K562 (cell line): ENCODE data around the gene FIBP. TPM values are rescaled to one million over a fixed set of nuclear protein-coding genes. Genes with fewer than 3 reads are reported as not detected.

Experiments used
- EWSR1 ChIP-seq: fragments of 450-650 bp; IDR thresholded peaks from 2 replicates; pipeline ENCODE4 v1.6.1; 2018; ENCODE audit warnings: borderline replicate concordance, mild to moderate bottlenecking, low read depth, moderate library complexity; ENCODE audit not compliant: partially characterized antibody
- HEY1 ChIP-seq: fragments of 250-450 bp; sonication (Bioruptor Pico); IDR thresholded peaks from 2 replicates; pipeline ENCODE4 v1.5.0; 2020; ENCODE audit warnings: mild to moderate bottlenecking, moderate library complexity, borderline replicate concordance
- KHSRP ChIP-seq: fragments of 450-650 bp; IDR thresholded peaks from 2 replicates; pipeline ENCODE4 v1.6.1; 2017
- MEIS2 ChIP-seq: fragments of 450-650 bp; IDR thresholded peaks from 2 replicates; pipeline ENCODE4 v1.6.1; 2014; ENCODE audit warnings: mild to moderate bottlenecking; ENCODE audit not compliant: partially characterized antibody
- NFE2 ChIP-seq: IDR thresholded peaks from 2 replicates; pipeline ENCODE4 v1.6.1; 2014; ENCODE audit warnings: antibody characterized with exemption, low read depth
- NR2C1 ChIP-seq, 2 experiments: fragments of 450-650 bp; IDR thresholded peaks; 2 replicates each; pipeline ENCODE4 v1.6.1; 2017; ENCODE audit warnings: mild to moderate bottlenecking in 2 of 2, antibody characterized with exemption in 1 of 2, inconsistent platforms in 1 of 2, missing compliant biosample characterization in 1 of 2, missing genetic modification characterization in 1 of 2
- POU5F1 ChIP-seq: fragments of 150-350 bp; IDR thresholded peaks from 2 replicates; pipeline ENCODE4 v1.6.1; 2014; ENCODE audit warnings: borderline replicate concordance, low read length, low read depth, mild to moderate bottlenecking; ENCODE audit not compliant: partially characterized antibody
- SRF ChIP-seq, 2 experiments: fragments of 250-450, 450-650 bp in 1 of 2; sonication (Bioruptor Pico) in 1 of 2; sonication (generic) in 1 of 2; formaldehyde crosslinking; IDR thresholded peaks; 2 replicates each; pipeline versions ENCODE4 v1.5.0 to v1.5.1; 2020 to 2022; ENCODE audit warnings: mild to moderate bottlenecking in 1 of 2, missing genetic modification reagents in 1 of 2
- STAG1 ChIP-seq: sonication (generic); formaldehyde crosslinking; IDR thresholded peaks from 2 replicates; pipeline ENCODE4 v1.5.0; 2020; ENCODE audit warnings: missing genetic modification reagents, borderline replicate concordance
- TAF7 ChIP-seq: fragments of 450-650 bp; IDR thresholded peaks from 2 replicates; pipeline ENCODE4 v1.6.1; 2016; ENCODE audit warnings: missing genetic modification characterization, missing compliant biosample characterization
- ZNF217 ChIP-seq: sonication (generic); formaldehyde crosslinking; IDR thresholded peaks from 2 replicates; pipeline ENCODE4 v1.8.0; 2022; ENCODE audit warnings: mild to moderate bottlenecking, missing genetic modification reagents
- ZNF316 ChIP-seq: fragments of 450-650 bp; IDR thresholded peaks from 2 replicates; pipeline ENCODE4 v1.6.1; 2016
- ZNF41 ChIP-seq: fragments of 250-450 bp; sonication (Bioruptor Pico); conservative IDR thresholded peaks from 2 replicates; pipeline ENCODE4 v1.4.0; 2020; ENCODE audit warnings: mild to moderate bottlenecking
- ZNF551 ChIP-seq: fragments of 250-450 bp; sonication (Bioruptor Pico); IDR thresholded peaks from 2 replicates; pipeline ENCODE4 v1.5.0; 2021; ENCODE audit warnings: mild to moderate bottlenecking, moderate library complexity
- polyA plus RNA-seq, 8 experiments: library from polyadenylated mRNA; depleted of rRNA in 4 of 8; stranded (reverse) in 5 of 8; unstranded in 3 of 8; fragments of >200 nt; fragmentation: Nextera tagmentation in 2 of 8; fragmentation: Illumina TruSeq in 1 of 8; extraction: Ambion mirVana in 2 of 8; extraction: Trizol in 1 of 8; gene quantifications; 2 replicates each; pipeline versions ENCODE4 v1.2.1 to v1.2.3, GENCODE V29; 2011 to 2014; ENCODE audit warnings: inconsistent platforms in 1 of 8, missing spikeins in 1 of 8
- total RNA-seq, 7 experiments: library from RNA; depleted of rRNA in 6 of 7; stranded (reverse); fragments of >200 nt in 6 of 7; fragmentation: Illumina TruSeq in 2 of 7; extraction: Trizol in 2 of 7; gene quantifications; 2 replicates each; pipeline versions ENCODE4 v1.2.1 to v1.2.3, GENCODE V29; 2011 to 2021; ENCODE audit warnings: low replicate concordance in 1 of 7
- TF ChIP-seq, protein P1 (sequence below): fragments of 200-800 bp; sonication (Bioruptor generic); IDR thresholded peaks from 2 replicates; pipeline ENCODE4 v1.6.1; 2016; ENCODE audit warnings: missing genetic modification characterization, missing compliant biosample characterization
- TF ChIP-seq, protein P2 (sequence below): sonication (generic); formaldehyde crosslinking; IDR thresholded peaks from 2 replicates; pipeline ENCODE4 v1.9.0; 2022; ENCODE audit warnings: mild to moderate bottlenecking, missing genetic modification reagents
- TF ChIP-seq, protein P3 (sequence below): fragments of 250-450 bp; sonication (Bioruptor Pico); IDR thresholded peaks from 2 replicates; pipeline ENCODE4 v1.9.0; 2021; ENCODE audit warnings: mild to moderate bottlenecking, inconsistent platforms
- TF ChIP-seq, protein P4 (sequence below): IDR thresholded peaks from 2 replicates; pipeline ENCODE4 v1.6.1; 2011; ENCODE audit not compliant: insufficient read length; ENCODE audit errors: extremely low read depth
- TF ChIP-seq, protein P5 (sequence below): sonication (generic); formaldehyde crosslinking; IDR thresholded peaks from 2 replicates; pipeline ENCODE4 v1.8.1; 2023; ENCODE audit warnings: mild to moderate bottlenecking, missing genetic modification reagents

Gene FIBP
- total and polyA plus RNA-seq, 9 of the 15 experiments (the other 6 are each of a cell fraction or from before 2014, with no cell fraction given), result 41.2 to 79.2 (median 48.6) TPM

DNA sequence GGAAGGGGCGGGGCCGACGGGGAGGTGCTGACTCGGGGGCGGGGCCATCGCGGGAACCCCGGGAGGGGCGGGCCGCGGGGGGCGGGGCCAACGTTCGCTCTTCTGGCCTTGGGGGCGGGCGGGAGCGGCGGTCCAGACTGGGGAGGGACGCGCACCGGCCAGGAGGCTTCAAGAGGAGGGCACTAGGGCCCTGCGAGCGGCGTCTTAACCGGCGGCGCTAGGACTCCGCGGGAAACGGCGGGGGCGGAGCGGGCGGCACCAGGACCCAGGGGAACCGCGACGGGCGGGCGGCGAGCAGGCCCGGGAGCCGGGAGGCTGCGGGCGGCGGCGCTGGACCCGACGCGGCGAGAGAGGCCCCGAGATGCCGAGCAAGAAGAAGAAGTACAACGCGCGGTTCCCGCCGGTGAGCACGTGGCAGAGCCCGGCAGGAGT, 30.9 kb upstream of the FIBP start, which contains the start of gene DRAP1 (continued):
- TF ChIP-seq, protein P1, sequence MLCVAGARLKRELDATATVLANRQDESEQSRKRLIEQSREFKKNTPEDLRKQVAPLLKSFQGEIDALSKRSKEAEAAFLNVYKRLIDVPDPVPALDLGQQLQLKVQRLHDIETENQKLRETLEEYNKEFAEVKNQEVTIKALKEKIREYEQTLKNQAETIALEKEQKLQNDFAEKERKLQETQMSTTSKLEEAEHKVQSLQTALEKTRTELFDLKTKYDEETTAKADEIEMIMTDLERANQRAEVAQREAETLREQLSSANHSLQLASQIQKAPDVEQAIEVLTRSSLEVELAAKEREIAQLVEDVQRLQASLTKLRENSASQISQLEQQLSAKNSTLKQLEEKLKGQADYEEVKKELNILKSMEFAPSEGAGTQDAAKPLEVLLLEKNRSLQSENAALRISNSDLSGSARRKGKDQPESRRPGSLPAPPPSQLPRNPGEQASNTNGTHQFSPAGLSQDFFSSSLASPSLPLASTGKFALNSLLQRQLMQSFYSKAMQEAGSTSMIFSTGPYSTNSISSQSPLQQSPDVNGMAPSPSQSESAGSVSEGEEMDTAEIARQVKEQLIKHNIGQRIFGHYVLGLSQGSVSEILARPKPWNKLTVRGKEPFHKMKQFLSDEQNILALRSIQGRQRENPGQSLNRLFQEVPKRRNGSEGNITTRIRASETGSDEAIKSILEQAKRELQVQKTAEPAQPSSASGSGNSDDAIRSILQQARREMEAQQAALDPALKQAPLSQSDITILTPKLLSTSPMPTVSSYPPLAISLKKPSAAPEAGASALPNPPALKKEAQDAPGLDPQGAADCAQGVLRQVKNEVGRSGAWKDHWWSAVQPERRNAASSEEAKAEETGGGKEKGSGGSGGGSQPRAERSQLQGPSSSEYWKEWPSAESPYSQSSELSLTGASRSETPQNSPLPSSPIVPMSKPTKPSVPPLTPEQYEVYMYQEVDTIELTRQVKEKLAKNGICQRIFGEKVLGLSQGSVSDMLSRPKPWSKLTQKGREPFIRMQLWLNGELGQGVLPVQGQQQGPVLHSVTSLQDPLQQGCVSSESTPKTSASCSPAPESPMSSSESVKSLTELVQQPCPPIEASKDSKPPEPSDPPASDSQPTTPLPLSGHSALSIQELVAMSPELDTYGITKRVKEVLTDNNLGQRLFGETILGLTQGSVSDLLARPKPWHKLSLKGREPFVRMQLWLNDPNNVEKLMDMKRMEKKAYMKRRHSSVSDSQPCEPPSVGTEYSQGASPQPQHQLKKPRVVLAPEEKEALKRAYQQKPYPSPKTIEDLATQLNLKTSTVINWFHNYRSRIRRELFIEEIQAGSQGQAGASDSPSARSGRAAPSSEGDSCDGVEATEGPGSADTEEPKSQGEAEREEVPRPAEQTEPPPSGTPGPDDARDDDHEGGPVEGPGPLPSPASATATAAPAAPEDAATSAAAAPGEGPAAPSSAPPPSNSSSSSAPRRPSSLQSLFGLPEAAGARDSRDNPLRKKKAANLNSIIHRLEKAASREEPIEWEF (CRISPR knock-in tag), result no peak
- TF ChIP-seq EWSR1 (no peak), NFE2 (peak; percentile 40; the same call in 1 of the 2 replicates), NR2C1 (IDR thresholded peaks at IDR 0.05) (no peak), NR2C1 (tag; IDR thresholded peaks at IDR 0.05) (no peak), KHSRP (no peak), TAF7 (tag) (no peak), MEIS2 (peak; percentile 19), ZNF41 (CRISPR knock-in tag) (no peak), ZNF551 (no peak), ZNF316 (no peak), HEY1 (CRISPR knock-in tag) (no peak), POU5F1 (no peak), STAG1 (no peak), SRF (CRISPR knock-in tag; IDR thresholded peaks at IDR 0.05) (peak in 1 of 2 experiments; percentile 71; a peak in 1 of 4 replicates), ZNF217 (no peak)
- TF ChIP-seq, protein P2, sequence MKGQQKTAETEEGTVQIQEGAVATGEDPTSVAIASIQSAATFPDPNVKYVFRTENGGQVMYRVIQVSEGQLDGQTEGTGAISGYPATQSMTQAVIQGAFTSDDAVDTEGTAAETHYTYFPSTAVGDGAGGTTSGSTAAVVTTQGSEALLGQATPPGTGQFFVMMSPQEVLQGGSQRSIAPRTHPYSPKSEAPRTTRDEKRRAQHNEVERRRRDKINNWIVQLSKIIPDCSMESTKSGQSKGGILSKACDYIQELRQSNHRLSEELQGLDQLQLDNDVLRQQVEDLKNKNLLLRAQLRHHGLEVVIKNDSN (CRISPR knock-in tag), result no peak
- TF ChIP-seq, protein P3, sequence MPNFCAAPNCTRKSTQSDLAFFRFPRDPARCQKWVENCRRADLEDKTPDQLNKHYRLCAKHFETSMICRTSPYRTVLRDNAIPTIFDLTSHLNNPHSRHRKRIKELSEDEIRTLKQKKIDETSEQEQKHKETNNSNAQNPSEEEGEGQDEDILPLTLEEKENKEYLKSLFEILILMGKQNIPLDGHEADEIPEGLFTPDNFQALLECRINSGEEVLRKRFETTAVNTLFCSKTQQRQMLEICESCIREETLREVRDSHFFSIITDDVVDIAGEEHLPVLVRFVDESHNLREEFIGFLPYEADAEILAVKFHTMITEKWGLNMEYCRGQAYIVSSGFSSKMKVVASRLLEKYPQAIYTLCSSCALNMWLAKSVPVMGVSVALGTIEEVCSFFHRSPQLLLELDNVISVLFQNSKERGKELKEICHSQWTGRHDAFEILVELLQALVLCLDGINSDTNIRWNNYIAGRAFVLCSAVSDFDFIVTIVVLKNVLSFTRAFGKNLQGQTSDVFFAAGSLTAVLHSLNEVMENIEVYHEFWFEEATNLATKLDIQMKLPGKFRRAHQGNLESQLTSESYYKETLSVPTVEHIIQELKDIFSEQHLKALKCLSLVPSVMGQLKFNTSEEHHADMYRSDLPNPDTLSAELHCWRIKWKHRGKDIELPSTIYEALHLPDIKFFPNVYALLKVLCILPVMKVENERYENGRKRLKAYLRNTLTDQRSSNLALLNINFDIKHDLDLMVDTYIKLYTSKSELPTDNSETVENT (CRISPR knock-in tag), result peak; percentile 92
- TF ChIP-seq, protein P4, sequence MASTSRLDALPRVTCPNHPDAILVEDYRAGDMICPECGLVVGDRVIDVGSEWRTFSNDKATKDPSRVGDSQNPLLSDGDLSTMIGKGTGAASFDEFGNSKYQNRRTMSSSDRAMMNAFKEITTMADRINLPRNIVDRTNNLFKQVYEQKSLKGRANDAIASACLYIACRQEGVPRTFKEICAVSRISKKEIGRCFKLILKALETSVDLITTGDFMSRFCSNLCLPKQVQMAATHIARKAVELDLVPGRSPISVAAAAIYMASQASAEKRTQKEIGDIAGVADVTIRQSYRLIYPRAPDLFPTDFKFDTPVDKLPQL, result no peak
- TF ChIP-seq, protein P5, sequence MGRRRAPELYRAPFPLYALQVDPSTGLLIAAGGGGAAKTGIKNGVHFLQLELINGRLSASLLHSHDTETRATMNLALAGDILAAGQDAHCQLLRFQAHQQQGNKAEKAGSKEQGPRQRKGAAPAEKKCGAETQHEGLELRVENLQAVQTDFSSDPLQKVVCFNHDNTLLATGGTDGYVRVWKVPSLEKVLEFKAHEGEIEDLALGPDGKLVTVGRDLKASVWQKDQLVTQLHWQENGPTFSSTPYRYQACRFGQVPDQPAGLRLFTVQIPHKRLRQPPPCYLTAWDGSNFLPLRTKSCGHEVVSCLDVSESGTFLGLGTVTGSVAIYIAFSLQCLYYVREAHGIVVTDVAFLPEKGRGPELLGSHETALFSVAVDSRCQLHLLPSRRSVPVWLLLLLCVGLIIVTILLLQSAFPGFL, result no peak
